Neuronal stem cell (in vitro differentiated cells): ENCODE measurements around the gene MALRD1.

Experiments
- DNase-seq: peaks from one replicate; pipeline ENCODE4 v3.0.0-alpha.2; 2013; ENCODE audit warnings: low spot score
- H2AFZ ChIP-seq: one replicate; pipeline ENCODE4 v1.6.1; 2013; ENCODE audit warnings: mild to moderate bottlenecking, low read length, inconsistent platforms
- H2AK5ac ChIP-seq: 2 replicates; pipeline ENCODE4 v1.6.1; 2013; ENCODE audit warnings: low read depth, mild to moderate bottlenecking, inconsistent platforms, low read length, moderate library complexity, mixed read lengths
- H2BK120ac ChIP-seq: 2 replicates; pipeline ENCODE4 v1.6.1; 2013; ENCODE audit warnings: low read depth, mild to moderate bottlenecking, inconsistent platforms, low read length, moderate library complexity, mixed read lengths
- H2BK12ac ChIP-seq: one replicate; pipeline ENCODE4 v1.6.1; 2013; ENCODE audit warnings: low read length, inconsistent platforms
- H2BK15ac ChIP-seq: 2 replicates; pipeline ENCODE4 v1.6.1; 2013; ENCODE audit warnings: mild to moderate bottlenecking, low read length, inconsistent platforms, mixed read lengths
- H2BK5ac ChIP-seq: one replicate; pipeline ENCODE4 v1.6.1; 2013; ENCODE audit warnings: inconsistent platforms, mild to moderate bottlenecking, low read length, moderate library complexity
- H3K14ac ChIP-seq: one replicate; pipeline ENCODE4 v1.6.1; 2013; ENCODE audit warnings: low read length, inconsistent platforms
- H3K18ac ChIP-seq: 2 replicates; pipeline ENCODE4 v1.6.1; 2013; ENCODE audit warnings: low read length, inconsistent platforms
- H3K23ac ChIP-seq: 2 replicates; pipeline ENCODE4 v1.6.1; 2013; ENCODE audit warnings: low read depth, mild to moderate bottlenecking, mixed read lengths, low read length, inconsistent platforms; ENCODE audit not compliant: poor library complexity
- H3K27ac ChIP-seq: replicated peaks from 3 replicates; pipeline ENCODE4 v1.5.1; 2013; ENCODE audit warnings: low read length, inconsistent platforms
- H3K27me3 ChIP-seq, 3 experiments: 2 replicates each; pipeline ENCODE4 v1.6.1; 2013; ENCODE audit warnings: low read length in 3 of 3, mild to moderate bottlenecking in 2 of 3, inconsistent platforms in 1 of 3, low read depth in 1 of 3, mixed read lengths in 1 of 3, moderate library complexity in 1 of 3; ENCODE audit not compliant: control insufficient read depth in 3 of 3, insufficient read depth in 3 of 3
- H3K36me3 ChIP-seq, 2 donors: replicated peaks in 1 of 2; 2 replicates each; pipeline ENCODE4 v1.6.1; 2013; ENCODE audit warnings: low read length in 2 of 2; ENCODE audit not compliant: control insufficient read depth in 2 of 2, insufficient read depth in 2 of 2
- H3K4ac ChIP-seq: 2 replicates; pipeline ENCODE4 v1.6.1; 2013; ENCODE audit warnings: inconsistent platforms, mild to moderate bottlenecking, low read length, moderate library complexity
- H3K4me1 ChIP-seq, 2 donors: 1 replicate in 1 of 2; 2 replicates in 1 of 2; pipeline ENCODE4 v1.6.1; 2013; ENCODE audit warnings: low read length in 2 of 2, low read depth in 1 of 2; ENCODE audit not compliant: control insufficient read depth in 2 of 2, insufficient read depth in 1 of 2
- H3K4me2 ChIP-seq: one replicate; pipeline ENCODE4 v1.6.1; 2013; ENCODE audit warnings: mild to moderate bottlenecking, low read length, inconsistent platforms; ENCODE audit not compliant: insufficient read depth, poor library complexity, severe bottlenecking
- H3K4me3 ChIP-seq, 2 donors: 2 replicates each; pipeline ENCODE4 v1.5.1; 2013; ENCODE audit warnings: low read length in 2 of 2, mild to moderate bottlenecking in 2 of 2, inconsistent platforms in 1 of 2, moderate library complexity in 1 of 2
- H3K79me1 ChIP-seq: one replicate; pipeline ENCODE4 v1.6.1; 2013; ENCODE audit warnings: low read depth, mild to moderate bottlenecking, inconsistent platforms, low read length, moderate library complexity
- H3K9ac ChIP-seq: one replicate; pipeline ENCODE4 v1.6.1; 2013; ENCODE audit warnings: mild to moderate bottlenecking, low read depth, low read length, inconsistent platforms; ENCODE audit not compliant: poor library complexity
- H3K9me3 ChIP-seq, 2 donors: replicated peaks in 1 of 2; 2 replicates each; pipeline versions ENCODE3 to v1.6.1; 2013; ENCODE audit warnings: low read length in 2 of 2, mild to moderate bottlenecking in 2 of 2, inconsistent platforms in 1 of 2, low read depth in 1 of 2, mixed read lengths in 1 of 2, moderate library complexity in 1 of 2; ENCODE audit not compliant: control insufficient read depth in 2 of 2, insufficient read depth in 1 of 2
- H4K8ac ChIP-seq: one replicate; pipeline ENCODE4 v1.6.1; 2013; ENCODE audit warnings: low read depth, mild to moderate bottlenecking, inconsistent platforms, low read length, moderate library complexity
- H4K91ac ChIP-seq: one replicate; pipeline ENCODE4 v1.6.1; 2013; ENCODE audit warnings: low read length, low read depth, mild to moderate bottlenecking, inconsistent platforms; ENCODE audit not compliant: poor library complexity
- WGBS, 2 donors: extraction: QIAGEN DNeasy Blood & Tissue Kit; methylation state at CpG; one replicate each; pipeline ENCODE4 v1.1.7; 2013; ENCODE audit warnings: missing lambda C conversion rate in 2 of 2, mixed read lengths in 1 of 2; ENCODE audit not compliant: insufficient read length in 2 of 2, insufficient replicate concordance in 1 of 2; ENCODE audit errors: extremely low coverage in 2 of 2; 5-methylcytosine and 5-hydroxymethylcytosine counted together

Gene MALRD1

GRCh38 chr10:19699299-19699698 is 650.7 kb downstream of the MALRD1 start:
- Histone ChIP-seq H2BK120ac (no peak overlapping the region), H3K14ac (no peak overlapping the region), H3K4me3 (no peak overlapping the region), H2AK5ac (no peak overlapping the region), H3K4me2 (no peak overlapping the region), H3K23ac (no peak overlapping the region), H3K4ac (no peak overlapping the region), H4K91ac (no peak overlapping the region), H2BK5ac (no peak overlapping the region), H3K36me3 (no peaks in the 10 kb centered on the region), H2BK15ac (no peak overlapping the region), H3K9ac (no peak overlapping the region), H3K4me1 (no peaks in the 10 kb centered on the region), H3K27me3 (no peaks in the 10 kb centered on the region), H2BK12ac (no peak overlapping the region), H4K8ac (no peak overlapping the region), H3K9me3 (no peaks in the 10 kb centered on the region), H2AFZ (no peak overlapping the region), H3K18ac (no peak overlapping the region), H3K79me1 (no peaks in the 10 kb centered on the region), H3K27ac (no peak overlapping the region)
- DNase-seq, result no peak
- no CpG with 5 or more reads among the region's 3 CpGs for WGBS, 2 donors

DNA sequence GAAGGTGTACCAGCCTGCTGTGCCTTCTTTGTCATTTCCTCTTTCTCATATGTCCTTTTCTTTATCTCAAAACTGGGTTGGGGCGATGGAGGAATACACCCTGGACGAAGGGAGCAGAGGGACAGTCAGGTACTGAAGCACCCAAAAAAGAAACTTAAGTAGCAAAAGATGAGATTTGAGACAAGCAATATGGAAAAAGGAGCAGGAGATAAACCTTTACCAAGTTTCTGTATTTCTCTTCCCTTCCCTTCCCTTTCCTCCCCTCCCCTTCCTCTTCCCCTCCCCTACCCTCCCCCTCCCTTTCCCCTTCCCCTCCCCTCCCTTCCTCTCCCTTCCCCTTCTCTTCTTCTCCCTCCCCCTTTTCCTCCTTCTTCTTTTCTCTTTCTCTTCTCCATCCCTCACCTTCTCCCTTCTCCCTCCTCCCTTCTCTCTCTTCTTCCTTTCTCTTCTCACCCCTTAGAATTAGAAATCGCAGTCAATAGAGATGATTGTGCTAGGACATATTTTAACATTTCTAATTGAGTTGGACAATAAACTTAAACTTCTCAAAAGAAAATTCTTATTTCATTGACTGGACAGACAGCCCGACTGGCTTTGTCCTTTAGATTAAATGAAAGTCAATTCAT is 652.9 kb downstream of the MALRD1 start:
- Histone ChIP-seq H3K27me3 (no peaks in the 10 kb centered on the region), H2AK5ac (no peak overlapping the region), H3K36me3 (no peaks in the 10 kb centered on the region), H3K4me1 (no peaks in the 10 kb centered on the region), H4K8ac (no peak overlapping the region), H3K4me2 (no peak overlapping the region), H3K23ac (no peak overlapping the region), H2BK5ac (no peak overlapping the region), H2AFZ (no peak overlapping the region), H3K9me3 (no peaks in the 10 kb centered on the region), H2BK15ac (no peak overlapping the region), H3K4ac (no peak overlapping the region), H3K9ac (no peak overlapping the region), H3K14ac (no peak overlapping the region), H3K79me1 (no peaks in the 10 kb centered on the region), H3K18ac (no peak overlapping the region), H4K91ac (no peak overlapping the region), H3K27ac (no peak overlapping the region), H2BK12ac (no peak overlapping the region), H2BK120ac (no peak overlapping the region), H3K4me3 (no peak overlapping the region)
- DNase-seq, result no peak
- WGBS, 2 donors, result no CpG with 5 or more reads among the region's 4 CpGs

DNA sequence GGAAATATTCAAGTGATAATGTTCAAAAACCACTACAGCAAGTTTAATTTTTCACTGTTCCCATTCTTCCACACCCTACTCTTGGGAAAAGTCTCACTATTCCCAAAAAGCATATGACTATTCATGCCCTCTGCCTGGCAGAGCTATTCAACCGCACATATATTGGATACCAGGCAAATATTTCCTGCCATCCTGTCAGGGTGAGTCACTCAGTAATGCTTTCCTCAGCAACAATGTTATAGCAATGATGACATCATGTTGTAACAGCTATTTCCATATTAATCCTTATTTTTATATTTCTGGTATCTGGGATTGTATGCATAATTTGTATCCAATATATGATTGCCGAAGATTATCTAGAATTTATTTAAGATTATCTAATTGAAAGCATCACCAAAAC is 653.6 kb downstream of the MALRD1 start:
- Histone ChIP-seq H3K79me1 (no peaks in the 10 kb centered on the region), H3K36me3 (no peaks in the 10 kb centered on the region), H3K4ac (no peak overlapping the region), H2BK15ac (no peak overlapping the region), H2BK5ac (no peak overlapping the region), H3K4me1 (no peaks in the 10 kb centered on the region), H3K9me3 (no peaks in the 10 kb centered on the region), H4K8ac (no peak overlapping the region), H3K18ac (no peak overlapping the region), H2AFZ (no peak overlapping the region), H3K23ac (no peak overlapping the region), H3K27ac (no peak overlapping the region), H2BK120ac (no peak overlapping the region), H2AK5ac (no peak overlapping the region), H2BK12ac (no peak overlapping the region), H3K4me2 (no peak overlapping the region), H3K14ac (no peak overlapping the region), H4K91ac (no peak overlapping the region), H3K9ac (no peak overlapping the region), H3K4me3 (no peak overlapping the region), H3K27me3 (no peaks in the 10 kb centered on the region)
- DNase-seq, result no peak
- no CpG with 5 or more reads among the region's 2 CpGs for WGBS, 2 donors

- no peak overlapping the region for H2BK5ac ChIP-seq
- H3K14ac ChIP-seq, result no peak overlapping the region
- H2BK120ac ChIP-seq, result no peak overlapping the region
- no peak overlapping the region for H2BK12ac ChIP-seq
- no peak overlapping the region for H3K4me3 ChIP-seq
- WGBS, 2 donors, result no CpG with 5 or more reads among the region's 2 CpGs
- H2BK15ac ChIP-seq, result no peak overlapping the region
- no peaks in the 10 kb centered on the region for H3K36me3 ChIP-seq
- H2AFZ ChIP-seq, result no peak overlapping the region
- H3K27me3 ChIP-seq, result no peaks in the 10 kb centered on the region
- H4K8ac ChIP-seq, result no peak overlapping the region
- no peak for DNase-seq
- no peaks in the 10 kb centered on the region for H3K4me1 ChIP-seq
- no peaks in the 10 kb centered on the region for H3K9me3 ChIP-seq
- H3K4me2 ChIP-seq, result no peak overlapping the region
- H3K27ac ChIP-seq, result no peak overlapping the region
- no peak overlapping the region for H3K9ac ChIP-seq
- H3K23ac ChIP-seq, result no peak overlapping the region
- no peak overlapping the region for H3K18ac ChIP-seq
- no peak overlapping the region for H3K4ac ChIP-seq
- H4K91ac ChIP-seq, result no peak overlapping the region
- H3K79me1 ChIP-seq, result no peaks in the 10 kb centered on the region
- H2AK5ac ChIP-seq, result no peak overlapping the region
Observed at GRCh38 chr10:19704544-19704943, 655.9 kb downstream of the MALRD1 start.
